Measurements from ENCODE around the gene SPOP. TPM values are rescaled to one million over a fixed set of nuclear protein-coding genes. Genes with fewer than 3 reads are reported as not detected.
"Not testable (repeated sequence)": the region's sequence is repeated elsewhere in the genome, so short reads cannot be mapped to it uniquely, and the experiment has no call there.

Gene SPOP
- total RNA-seq (10 to 100 TPM; 47.9 to 87.3 (median 76.1) TPM), polyA plus RNA-seq (10 to 100 TPM; 44.5 to 75.4 TPM)
- long read RNA-seq, donor 1, transcript SPOP-202 (11 exons, 2,985 nt), result minor isoform, 21 of 728 reads
- long read RNA-seq, donor 1, transcript SPOP-201 (11 exons, 2,965 nt), result minor isoform, 50 of 728 reads
- long read RNA-seq, donor 1, transcript SPOP-221 (1 exons, 2,135 nt), result minor isoform, 5 of 728 reads
- long read RNA-seq, donor 1, transcript SPOP-206 (10 exons, 1,865 nt), result major isoform, 465 of 728 reads
- long read RNA-seq, donor 1, partial matches to known transcripts, result 21 of 728 reads
- long read RNA-seq, donor 1, other reads (novel, unspliced or antisense), result 165 of 728 reads
- long read RNA-seq, donor 2, transcript SPOP-222 (2 exons, 421 nt), result minor isoform, 11 of 47 reads
- long read RNA-seq, donor 2, transcript SPOP-221 (1 exons, 2,135 nt), result major isoform, 20 of 47 reads
- long read RNA-seq, donor 2, transcript SPOP-206 (10 exons, 1,865 nt), result minor isoform, 14 of 47 reads
- long read RNA-seq, donor 2, partial matches to known transcripts, result 0 of 47 reads
- long read RNA-seq, donor 2, other reads (novel, unspliced or antisense), result 0 of 47 reads
- long read RNA-seq, donor 3, transcript SPOP-201 (11 exons, 2,965 nt), result minor isoform, 10 of 152 reads
- long read RNA-seq, donor 3, transcript SPOP-202 (11 exons, 2,985 nt), result minor isoform, 8 of 152 reads
- long read RNA-seq, donor 3, transcript SPOP-206 (10 exons, 1,865 nt), result major isoform, 93 of 152 reads
- long read RNA-seq, donor 3, transcript SPOP-221 (1 exons, 2,135 nt), result minor isoform, 13 of 152 reads
- long read RNA-seq, donor 3, partial matches to known transcripts, result 4 of 152 reads
- long read RNA-seq, donor 3, other reads (novel, unspliced or antisense), result 24 of 152 reads

- H3K9me3 ChIP-seq, result no peaks in the 10 kb centered on the region
- intact Hi-C loops (cut with DNase I), result no loop called here
- peak within 1 kb of the TSS; percentile 95 to 98 for H3K27ac ChIP-seq
- no peaks in the 10 kb centered on the region for H3K36me3 ChIP-seq
- H3K27me3 ChIP-seq, result no peaks in the 10 kb centered on the region
- DNase-seq, result peak; percentile 99
- peak within 1 kb of the TSS; percentile 71 for H3K4me3 ChIP-seq
- H3K4me1 ChIP-seq (ENCODE audit: insufficient read depth), result peaks cover 4% of the 10 kb centered on the region
- WGBS, 3 donors, result 14 to 15% (median 15%) methylated on average over 50 to 53 of the region's 53 CpGs
- no peak for TF ChIP-seq CTCF (IDR thresholded peaks at IDR 0.05)
- peak; percentile 68 for TF ChIP-seq POLR2A (IDR thresholded peaks at IDR 0.05)
These were observed at the start of gene SPOP for GRCh38 chr17:49677933-49678847. TSS of gene SPOP (minus strand) at chr17:49678097. CDS start at chr17:49622810, 55,287 bp downstream.

GRCh38 chr17:49727380-49727779 lies 49.5 kb upstream of the SPOP start:
- no peak for DNase-seq
- no peaks in the 10 kb centered on the region for H3K9me3 ChIP-seq
- intact Hi-C loops (cut with DNase I), result loop anchor here in 3 of 4 donors (5.0 to 10.0 kb wide), 2 partner anchors 35 to 47 kb away; partner anchors contain the start of gene FAM117A (in 2 of the 3)
- peaks cover 27% of the 10 kb centered on the region for H3K4me1 ChIP-seq (ENCODE audit: insufficient read depth)
- no peak overlapping the region for H3K27ac ChIP-seq
- no peaks in the 10 kb centered on the region for H3K27me3 ChIP-seq
- H3K4me3 ChIP-seq, result no peak overlapping the region
- TF ChIP-seq POLR2A (IDR thresholded peaks at IDR 0.05) (no peak), EP300 (IDR thresholded peaks at IDR 0.05) (no peak), CTCF (IDR thresholded peaks at IDR 0.05) (no peak)
- WGBS, 3 donors, result 86 to 93% (median 88%) methylated on average over 4 of the region's 4 CpGs
- H3K36me3 ChIP-seq, result no peaks in the 10 kb centered on the region

GRCh38 chr17:49725452-49726130 lies 47.7 kb upstream of the SPOP start:
- DNase-seq, result no peak
- H3K27me3 ChIP-seq, result no peaks in the 10 kb centered on the region
- no peaks in the 10 kb centered on the region for H3K36me3 ChIP-seq
- WGBS, 3 donors, result 84 to 85% (median 84%) methylated on average over 7 of the region's 7 CpGs
- H3K27ac ChIP-seq, result no peak overlapping the region
- TF ChIP-seq EP300 (IDR thresholded peaks at IDR 0.05) (no peak), POLR2A (IDR thresholded peaks at IDR 0.05) (no peak), CTCF (IDR thresholded peaks at IDR 0.05) (no peak)
- H3K4me1 ChIP-seq (ENCODE audit: insufficient read depth), result peaks cover 24% of the 10 kb centered on the region
- H3K4me3 ChIP-seq, result no peak overlapping the region
- H3K9me3 ChIP-seq, result no peaks in the 10 kb centered on the region
- intact Hi-C loops (cut with DNase I), result loop anchor here in 3 of 4 donors (5.0 to 10.0 kb wide), 2 partner anchors 37 to 49 kb away; partner anchors contain the start of gene FAM117A (in 2 of the 3)

- H3K4me1 ChIP-seq (ENCODE audit: insufficient read depth), result peaks cover 18% of the 10 kb centered on the region
- 86 to 93% (median 90%) methylated on average over 6 of the region's 6 CpGs for WGBS, 3 donors
- not testable (repeated sequence) for H3K36me3 ChIP-seq, DNase-seq, H3K4me3 ChIP-seq, H3K27me3 ChIP-seq, H3K27ac ChIP-seq, H3K9me3 ChIP-seq
- intact Hi-C loops (cut with DNase I), result loop anchor here in 1 of 4 donors (10.0 kb wide), 1 partner anchor 50 kb away; no protein-coding TSS in a partner anchor
These were observed 46.7 kb upstream of the SPOP start for GRCh38 chr17:49724552-49724951.

Data from ovary (tissue), 10 donors.